ENCODE results near the gene TGIF1. TPM values are rescaled to one million over a fixed set of nuclear protein-coding genes. Genes with fewer than 3 reads are reported as not detected.

TGIF1 gene
- total and polyA plus RNA-seq, 2 of the 4 experiments (the other 2 are of a cell fraction) = 62.1 to 118 TPM

DNA sequence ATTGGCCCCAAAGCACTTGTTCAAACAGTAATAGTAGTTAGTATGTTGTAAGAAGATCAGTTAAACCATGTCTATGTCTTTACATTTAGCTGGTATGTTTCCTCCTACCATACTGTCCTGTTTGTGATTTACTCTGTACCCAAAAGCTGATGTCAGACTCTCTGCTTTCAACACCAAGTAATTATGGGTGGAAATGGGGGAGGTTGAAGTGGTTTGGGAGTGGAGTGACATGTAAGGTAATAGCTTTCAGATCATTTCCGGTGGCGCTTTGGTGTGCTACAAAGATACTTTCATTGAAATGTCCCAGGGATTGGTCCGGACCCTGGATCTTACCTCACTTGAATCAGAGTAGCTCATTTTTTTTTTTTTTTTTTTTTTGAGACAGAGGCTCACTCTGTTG, 39.7 kb upstream of the TGIF1 start:
- dilution Hi-C loops (cut with HindIII; ENCODE audit: low sequenced_read_pairs, unreplicated experiment) (no loop called here), intact Hi-C loops (cut with micrococcal nuclease) (no loop called here), in situ Hi-C loops (cut with MboI; ENCODE audit: low sequenced_read_pairs) (no loop called here)
- DNase-seq (no peak), ATAC-seq (ENCODE audit: low read depth) (no peak)
- Histone ChIP-seq H2AFZ (replicated peaks; ENCODE audit: low read length, poor library complexity) (no peak overlapping the region), H3K4me1 (ENCODE audit: control insufficient read depth, insufficient read depth, low read length) (no peaks in the 10 kb centered on the region), H3K56ac (ENCODE audit: extremely low read depth, insufficient read depth, low read length) (no peak overlapping the region), H2BK120ac (ENCODE audit: low read depth, low read length) (no peak overlapping the region), H3K36me3 (ENCODE audit: control insufficient read depth, insufficient read depth, low read length) (no peaks in the 10 kb centered on the region), H2AK5ac (ENCODE audit: low read depth, low read length) (no peak overlapping the region), H3K14ac (replicated peaks; ENCODE audit: low read depth, low read length) (no peak overlapping the region), H4K8ac (ENCODE audit: low read depth in 2 of 2, low read length in 2 of 2) (no peak overlapping the region), H3K27me3 (ENCODE audit: control insufficient read depth, insufficient read depth, low read length) (0 out of 2 replicates have a peak, but pooled peaks cover 7% of the 10 kb centered on the region), H3K27ac (ENCODE audit: insufficient read depth, low read length) (no peak overlapping the region), H2BK15ac (ENCODE audit: low read depth, low read length) (no peak overlapping the region), H3K4me2 (ENCODE audit: low read depth, low read length) (no peak overlapping the region), H4K20me1 (ENCODE audit: insufficient read depth, low read length) (no peaks in the 10 kb centered on the region), H4K5ac (ENCODE audit: low read depth, low read length) (no peak overlapping the region), H3K9ac (ENCODE audit: low read depth, low read length) (no peak overlapping the region), H3K9me3 (ENCODE audit: control insufficient read depth, insufficient read depth, low read length) (no peaks in the 10 kb centered on the region; the same call in 1 of the 2 replicates), H2BK20ac (ENCODE audit: low read depth, low read length) (no peak overlapping the region), H3K4ac (ENCODE audit: low read depth, low read length) (no peak overlapping the region), H2AK9ac (replicated peaks; ENCODE audit: low read depth, low read length, poor library complexity) (no peak overlapping the region), H2BK5ac (ENCODE audit: low read depth, low read length, poor library complexity, severe bottlenecking) (no peak overlapping the region), H4K91ac (ENCODE audit: insufficient read depth, low read depth, low read length) (no peak overlapping the region), H3K9me1 (ENCODE audit: insufficient read depth, low read length) (peaks cover 4% of the 10 kb centered on the region; the same call in 1 of the 2 replicates), H3K79me1 (ENCODE audit: low read depth in 1 of 2, low read length in 2 of 2) (no peaks in the 10 kb centered on the region), H3K4me3 (ENCODE audit: insufficient read depth, low read depth, low read length) (no peak overlapping the region), H3K23ac (ENCODE audit: low read depth, low read length) (no peak overlapping the region), H3K18ac (ENCODE audit: low read depth, low read length) (no peak overlapping the region)
- BruUV-seq (replicated peaks) = no TSS peak
- POLR2A ChIA-PET (ENCODE audit: unreplicated experiment) = no interaction called here
- WGBS, 2 experiments (ENCODE audit: extremely low coverage in 2 of 2, insufficient read length in 1 of 2) = 100% methylated on average over 1 of the region's 3 CpGs; no CpG with 5 or more reads in 1 of the 2 experiments
- TF ChIP-seq SMC3 (IDR thresholded peaks at IDR 0.05; ENCODE audit: low read depth, low read length) = no peak
- TF ChIP-seq, protein P1, sequence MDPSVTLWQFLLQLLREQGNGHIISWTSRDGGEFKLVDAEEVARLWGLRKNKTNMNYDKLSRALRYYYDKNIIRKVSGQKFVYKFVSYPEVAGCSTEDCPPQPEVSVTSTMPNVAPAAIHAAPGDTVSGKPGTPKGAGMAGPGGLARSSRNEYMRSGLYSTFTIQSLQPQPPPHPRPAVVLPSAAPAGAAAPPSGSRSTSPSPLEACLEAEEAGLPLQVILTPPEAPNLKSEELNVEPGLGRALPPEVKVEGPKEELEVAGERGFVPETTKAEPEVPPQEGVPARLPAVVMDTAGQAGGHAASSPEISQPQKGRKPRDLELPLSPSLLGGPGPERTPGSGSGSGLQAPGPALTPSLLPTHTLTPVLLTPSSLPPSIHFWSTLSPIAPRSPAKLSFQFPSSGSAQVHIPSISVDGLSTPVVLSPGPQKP (IDR thresholded peaks at IDR 0.05; ENCODE audit: borderline replicate concordance, low read depth, low read length) = no peak
- no peak for TF ChIP-seq CHD1 (IDR thresholded peaks at IDR 0.05; ENCODE audit: low read depth, low read length)
- TF ChIP-seq FOS (IDR thresholded peaks at IDR 0.05; ENCODE audit: low read depth, low read length) = no peak
- no peak for TF ChIP-seq RAD21 (IDR thresholded peaks at IDR 0.05; ENCODE audit: low read length)
- no peak for TF ChIP-seq MAFK (IDR thresholded peaks at IDR 0.05; ENCODE audit: low read depth, low read length)
- TF ChIP-seq NFE2L2 (IDR thresholded peaks at IDR 0.05; ENCODE audit: low read depth, low read length) = no peak
- TF ChIP-seq MAZ (IDR thresholded peaks at IDR 0.05; ENCODE audit: borderline replicate concordance, low read depth, low read length) = no peak
- no peak for TF ChIP-seq MXI1 (IDR thresholded peaks at IDR 0.05; ENCODE audit: borderline replicate concordance, low read depth, low read length)
- TF ChIP-seq RCOR1 (IDR thresholded peaks at IDR 0.05; ENCODE audit: insufficient replicate concordance, low read length) = no peak
- no peak for TF ChIP-seq CTCF (conservative IDR thresholded peaks at IDR 0.05; ENCODE audit: low read depth, low read length)
- TF ChIP-seq CEBPB (IDR thresholded peaks at IDR 0.05; ENCODE audit: low read depth, low read length) = no peak
- no peak for TF ChIP-seq POLR2A (IDR thresholded peaks at IDR 0.05; ENCODE audit: low read depth, low read length)
- TF ChIP-seq BHLHE40 (IDR thresholded peaks at IDR 0.05; ENCODE audit: low read depth, low read length) = no peak
- CTCF ChIA-PET = no interaction called here

All from IMR-90 (cell line).